ENCODE results near the gene PTPRJ.

GRCh38 chr11:48127521-48128183 lies 147.3 kb downstream of the PTPRJ start:
- TF ChIP-seq CTCF (IDR thresholded peaks at IDR 0.05) (no peak), POLR2A (IDR thresholded peaks at IDR 0.05) (no peak)
